Measurements from ENCODE around the gene RARS2. TPM values are rescaled to one million over a fixed set of nuclear protein-coding genes. Genes with fewer than 3 reads are reported as not detected.
"Not testable (repeated sequence)": the region's sequence is repeated elsewhere in the genome, so short reads cannot be mapped to it uniquely, and the experiment has no call there.

The RARS2 gene
- polyA plus RNA-seq, 2 of the 4 experiments (the other 2 are of a cell fraction), result 14.6 to 23.7 TPM

GRCh38 chr6:87617405-87617804, 27.6 kb upstream of the RARS2 start:
- Histone ChIP-seq H3K4me2 (no peak overlapping the region), H3K9me3 (no peaks in the 10 kb centered on the region), H3K27ac (no peak overlapping the region), H3K4me3 (no peak overlapping the region), H3K4me1 (no peaks in the 10 kb centered on the region)
- DNase-seq (ENCODE audit: low read depth in 1 of 2, low spot score in 1 of 2) (no peak), ATAC-seq (no peak), FAIRE-seq (no peak)
- 93% methylated on average over 4 of the region's 4 CpGs for WGBS (ENCODE audit: missing lambda C conversion rate)
- ChIA-PET POLR2A (no interaction called here), CTCF (no interaction called here)
- TF ChIP-seq FOSB (CRISPR knock-in tag; IDR thresholded peaks at IDR 0.05) (no peak), CTCF (IDR thresholded peaks at IDR 0.05) (no peak), HMGXB4 (CRISPR knock-in tag; IDR thresholded peaks at IDR 0.05; ENCODE audit: borderline replicate concordance) (no peak), CBX2 (IDR thresholded peaks at IDR 0.05; ENCODE audit: borderline replicate concordance, low read depth) (no peak), KDM1A (IDR thresholded peaks at IDR 0.05; ENCODE audit: low read depth) (no peak), MAX (IDR thresholded peaks at IDR 0.05) (no peak), TP53 (CRISPR knock-in tag; IDR thresholded peaks at IDR 0.05) (no peak), RCOR1 (IDR thresholded peaks at IDR 0.05; ENCODE audit: low read depth, low read length) (no peak), TFCP2L1 (CRISPR knock-in tag; IDR thresholded peaks at IDR 0.05) (no peak), PBX3 (IDR thresholded peaks at IDR 0.05) (no peak), FOSL2 (IDR thresholded peaks at IDR 0.05) (no peak), FOSL2 (CRISPR knock-in tag; IDR thresholded peaks at IDR 0.05) (no peak), RNF2 (IDR thresholded peaks at IDR 0.05; ENCODE audit: borderline replicate concordance, low read depth) (no peak), REST (IDR thresholded peaks at IDR 0.05) (no peak), HOXB5 (CRISPR knock-in tag; IDR thresholded peaks at IDR 0.05) (no peak)

GRCh38 chr6:87613018-87613417, 23.2 kb upstream of the RARS2 start:
- FAIRE-seq; H3K4me3 ChIP-seq; H3K9me3 ChIP-seq; CTCF ChIA-PET; POLR2A ChIA-PET; H3K4me2 ChIP-seq; DNase-seq (ENCODE audit: low read depth in 1 of 2, low spot score in 1 of 2); H3K27ac ChIP-seq; H3K4me1 ChIP-seq; ATAC-seq: not testable (repeated sequence)
- WGBS (ENCODE audit: missing lambda C conversion rate), result 92% methylated on average over 2 of the region's 2 CpGs

- CTCF ChIA-PET, result no interaction called here
- POLR2A ChIA-PET, result no interaction called here
- no peak for TF ChIP-seq MAX (IDR thresholded peaks at IDR 0.05)
- 86% methylated on average over 3 of the region's 3 CpGs for WGBS (ENCODE audit: missing lambda C conversion rate)
- no peak for ATAC-seq
- H3K4me1 ChIP-seq, result no peaks in the 10 kb centered on the region
- no peak overlapping the region for H3K4me2 ChIP-seq
- H3K4me3 ChIP-seq, result no peak overlapping the region
- no peaks in the 10 kb centered on the region for H3K9me3 ChIP-seq
- no peak for FAIRE-seq
- no peak for DNase-seq (ENCODE audit: low read depth in 1 of 2, low spot score in 1 of 2)
- H3K27ac ChIP-seq, result no peak overlapping the region
These were observed 19.0 kb upstream of the RARS2 start for GRCh38 chr6:87608802-87609201.

Measured in A549 (cell line).